C4-2B (cell line): ENCODE measurements around the gene UGCG.

Experiments
- CTCF ChIP-seq: fragments of 450-650 bp; conservative IDR thresholded peaks from 2 replicates; pipeline ENCODE4 v1.5.1; 2017; ENCODE audit warnings: mild to moderate bottlenecking
- ZFX ChIP-seq: fragments of 450-650 bp; IDR thresholded peaks from 2 replicates; pipeline ENCODE4 v1.6.1; 2017

- TF ChIP-seq CTCF (no peak), ZFX (no peak)
Measured at GRCh38 chr9:111961575-111961974, 65.0 kb downstream of the UGCG start.
